ENCODE measurements around the gene ABCG4.

ABCG4 gene

GRCh38 chr11:119209186-119209585 is 60.3 kb downstream of the ABCG4 start:
- no peak for DNase-seq

- no peak for DNase-seq
Measured at GRCh38 chr11:119210050-119210449, 61.2 kb downstream of the ABCG4 start.
